HCT116 (cell line): ENCODE measurements around the gene KLK6. TPM values are rescaled to one million over a fixed set of nuclear protein-coding genes. Genes with fewer than 3 reads are reported as not detected.

Experiments
- ATAC-seq: fragments of 200-7000 bp; cut with Tn5 transposase; 2 replicates; pipeline ENCODE4 v1.9.1; 2020; ENCODE audit warnings: mild to moderate bottlenecking, moderate library complexity
- BruUV-seq: library from RNA; stranded (reverse); fragments of 400-500 nt; replicated peaks from 2 replicates; lab custom pipeline; 2021; lab: Mats Ljungman, UMichigan
- CTCF ChIA-PET: fragments of 300-600 bp; sonication (Branson Sonifier 250); formaldehyde crosslinking; loops from one replicate; lab custom pipeline; 2021; ENCODE audit warnings: antibody characterized with exemption; lab: Charles Lee
- POLR2A ChIA-PET: fragments of 300-600, 350-600 bp; sonication (Branson Sonifier 250); formaldehyde crosslinking; loops from one replicate; lab custom pipeline; 2021; ENCODE audit warnings: antibody characterized with exemption; lab: Charles Lee
- RAD21 ChIA-PET, 2 experiments: fragments of 300-600 bp; sonication (Branson Sonifier 250); formaldehyde crosslinking; loops; one replicate each; lab custom pipeline; 2023; ENCODE audit warnings: low total read pairs in 2 of 2; ENCODE audit not compliant: uncharacterized antibody in 2 of 2, unreplicated experiment in 2 of 2, low non-redundant PET in 1 of 2; lab: Charles Lee
- DNase-seq: peaks from one replicate; pipeline ENCODE4 v3.0.0-alpha.2; 2010; ENCODE audit warnings: low read depth, low spot score
- H2AFZ ChIP-seq: fragments of 200-600 bp; shearing (Covaris generic), sonication (generic); 2 replicates; pipeline ENCODE4 v1.6.1; 2017; ENCODE audit warnings: low read depth, mixed run types, mixed read lengths, antibody characterized with exemption, low read length; ENCODE audit not compliant: poor library complexity, severe bottlenecking
- H3K27ac ChIP-seq: 2 replicates; pipeline ENCODE4 v1.5.1; 2012; ENCODE audit warnings: low read depth, low read length
- H3K27me3 ChIP-seq: fragments of 200-600 bp; sonication (generic); 2 replicates; pipeline ENCODE4 v1.6.1; 2016; ENCODE audit warnings: mixed run types, low read length, mixed read lengths; ENCODE audit not compliant: insufficient read depth
- H3K36me3 ChIP-seq, 2 experiments: fragments of 200-500 bp in 1 of 2; fragments of 200-600 bp in 1 of 2; sonication (Bioruptor generic) in 1 of 2; sonication (generic) in 1 of 2; 2 replicates each; pipeline versions ENCODE4 v1.5.1 to v1.6.1; 2014 to 2016; ENCODE audit warnings: low read length in 2 of 2, inconsistent platforms in 1 of 2, mixed read lengths in 1 of 2, mixed run types in 1 of 2; ENCODE audit not compliant: insufficient read depth in 2 of 2, control insufficient read depth in 1 of 2
- H3K4me1 ChIP-seq, 2 experiments: fragments of 200-600 bp in 1 of 2; sonication (generic) in 1 of 2; 2 replicates each; pipeline versions ENCODE4 v1.5.1 to v1.6.1; 2012 to 2017; ENCODE audit warnings: low read length in 2 of 2, inconsistent platforms in 1 of 2, mild to moderate bottlenecking in 1 of 2, mixed read lengths in 1 of 2, mixed run types in 1 of 2, moderate library complexity in 1 of 2; ENCODE audit not compliant: insufficient read depth in 2 of 2, control insufficient read depth in 1 of 2
- H3K4me2 ChIP-seq: fragments of 200-600 bp; sonication (generic); 2 replicates; pipeline ENCODE4 v1.6.1; 2017; ENCODE audit warnings: mixed run types, low read length, mixed read lengths
- H3K4me3 ChIP-seq, 2 experiments: fragments of 200-600 bp in 1 of 2; sonication (generic) in 1 of 2; replicated peaks in 1 of 2; 2 replicates each; pipeline ENCODE4 v1.5.1; 2011 to 2016; ENCODE audit warnings: low read length in 2 of 2, control low read depth in 1 of 2, low read depth in 1 of 2, mild to moderate bottlenecking in 1 of 2, mixed read lengths in 1 of 2, mixed run types in 1 of 2
- H3K79me2 ChIP-seq: fragments of 200-600 bp; sonication (generic); 2 replicates; pipeline ENCODE4 v1.6.1; 2017; ENCODE audit warnings: mild to moderate bottlenecking, mixed run types, low read length, moderate library complexity, mixed read lengths; ENCODE audit not compliant: insufficient read depth
- H3K9ac ChIP-seq: fragments of 200-600 bp; sonication (generic); 2 replicates; pipeline ENCODE4 v1.6.1; 2016; ENCODE audit warnings: low read length, mixed read lengths
- H3K9me2 ChIP-seq: fragments of 200-600 bp; sonication (generic), shearing (Covaris generic); 2 replicates; pipeline ENCODE4 v1.6.1; 2017; ENCODE audit warnings: mixed run types, mild to moderate bottlenecking, moderate library complexity; ENCODE audit not compliant: insufficient read depth
- H3K9me3 ChIP-seq, 2 experiments: fragments of 200-500 bp in 1 of 2; fragments of 200-600 bp in 1 of 2; sonication (Bioruptor generic) in 1 of 2; sonication (generic) in 1 of 2; 2 replicates each; pipeline ENCODE4 v1.6.1; 2014 to 2017; ENCODE audit warnings: low read length in 2 of 2, mixed read lengths in 2 of 2, inconsistent platforms in 1 of 2, low read depth in 1 of 2, mild to moderate bottlenecking in 1 of 2, mixed run types in 1 of 2, moderate library complexity in 1 of 2; ENCODE audit not compliant: control insufficient read depth in 1 of 2, insufficient read depth in 1 of 2
- H4K20me1 ChIP-seq: fragments of 200-600 bp; sonication (generic), shearing (Covaris generic); 2 replicates; pipeline ENCODE4 v1.6.1; 2017; ENCODE audit warnings: mixed run types, mild to moderate bottlenecking, moderate library complexity; ENCODE audit not compliant: insufficient read depth
- CEBPB ChIP-seq: IDR thresholded peaks from 2 replicates; pipeline ENCODE4 v1.6.1; 2012; ENCODE audit warnings: low read depth
- CTCF ChIP-seq, 3 experiments: fragments of 200-600 bp in 1 of 3; sonication (generic) in 1 of 3; IDR thresholded peaks in 2 of 3; conservative IDR thresholded peaks in 1 of 3; 2 replicates each; pipeline ENCODE4 v1.5.1; 2012 to 2017; ENCODE audit warnings: low read depth in 2 of 3, low read length in 2 of 3, antibody characterized with exemption in 1 of 3, borderline replicate concordance in 1 of 3, control low read depth in 1 of 3, mild to moderate bottlenecking in 1 of 3, mixed read lengths in 1 of 3, mixed run types in 1 of 3, moderate library complexity in 1 of 3; ENCODE audit not compliant: insufficient read depth in 1 of 3
- EGR1 ChIP-seq: IDR thresholded peaks from 2 replicates; pipeline ENCODE4 v1.6.1; 2012; ENCODE audit warnings: low read depth
- ELF1 ChIP-seq: IDR thresholded peaks from 2 replicates; pipeline ENCODE4 v1.6.1; 2012; ENCODE audit warnings: low read depth, borderline replicate concordance
- EZH2 ChIP-seq: fragments of 200-600 bp; sonication (generic); IDR thresholded peaks from 2 replicates; pipeline ENCODE4 v1.6.1; 2017; ENCODE audit warnings: antibody characterized with exemption, mixed run types
- EZH2phosphoT487 ChIP-seq: fragments of 200-600 bp; IDR thresholded peaks from 2 replicates; pipeline ENCODE4 v1.6.1; 2018; ENCODE audit warnings: antibody characterized with exemption, borderline replicate concordance
- FOSL1 ChIP-seq: IDR thresholded peaks from 2 replicates; pipeline ENCODE4 v1.6.1; 2012; ENCODE audit warnings: low read depth
- JUND ChIP-seq: IDR thresholded peaks from 2 replicates; pipeline ENCODE4 v1.6.1; 2012
- POLR2AphosphoS5 ChIP-seq: IDR thresholded peaks from 2 replicates; pipeline ENCODE4 v1.6.1; 2011; ENCODE audit warnings: mild to moderate bottlenecking, low read depth, low read length, moderate library complexity
- RAD21 ChIP-seq: IDR thresholded peaks from 2 replicates; pipeline ENCODE4 v1.6.1; 2012; ENCODE audit warnings: low read depth, mild to moderate bottlenecking
- REST ChIP-seq: IDR thresholded peaks from 2 replicates; pipeline ENCODE4 v1.6.1; 2012; ENCODE audit warnings: low read depth
- SIN3A ChIP-seq: IDR thresholded peaks from 2 replicates; pipeline ENCODE4 v1.6.1; 2012; ENCODE audit warnings: low read depth
- SP1 ChIP-seq: IDR thresholded peaks from 2 replicates; pipeline ENCODE4 v1.6.1; 2012; ENCODE audit warnings: low read depth
- SRF ChIP-seq: IDR thresholded peaks from 2 replicates; pipeline ENCODE4 v1.6.1; 2012; ENCODE audit warnings: low read depth
- TCF7L2 ChIP-seq: IDR thresholded peaks from 2 replicates; pipeline ENCODE4 v1.7.0; 2011; ENCODE audit warnings: borderline replicate concordance, inconsistent platforms; ENCODE audit not compliant: insufficient read depth, insufficient read length; ENCODE audit errors: extremely low read depth
- ZBTB33 ChIP-seq: IDR thresholded peaks from 2 replicates; pipeline ENCODE4 v1.6.1; 2011; ENCODE audit warnings: mild to moderate bottlenecking, low read length, moderate library complexity; ENCODE audit not compliant: insufficient replicate concordance; ENCODE audit errors: extremely low read depth
- ZFX ChIP-seq: fragments of 450-650 bp; IDR thresholded peaks from 2 replicates; pipeline ENCODE4 v1.6.1; 2017
- intact Hi-C: fragments of 100-400 bp; cut with micrococcal nuclease; formaldehyde crosslinking; loops from 2 replicates; pipeline ENCODE4 v1.10.0; 2022
- total RNA-seq: library from RNA; stranded (reverse); gene quantifications from one replicate; pipeline ENCODE4 v1.2.1, GENCODE V29; 2021; ENCODE audit not compliant: unreplicated experiment

Gene KLK6
- total RNA-seq, 1 experiment from 2014 or later: 40.5 TPM

- no peak for TF ChIP-seq CTCF (IDR thresholded peaks at IDR 0.05 in 2 of 3, conservative IDR thresholded peaks at IDR 0.05 in 1 of 3; ENCODE audit: borderline replicate concordance in 1 of 3, insufficient read depth in 1 of 3, low read depth in 2 of 3, low read length in 2 of 3)
- no peak for TF ChIP-seq SIN3A
- TF ChIP-seq CEBPB: no peak
- TF ChIP-seq SP1: peak; percentile 91
- no peak for TF ChIP-seq ELF1
- peak; percentile 90 for TF ChIP-seq TCF7L2
- peak; percentile 78 for TF ChIP-seq JUND
- TF ChIP-seq ZFX: no peak
- TF ChIP-seq POLR2AphosphoS5: peak; percentile 90
- no peak for TF ChIP-seq RAD21
- no peak for TF ChIP-seq EGR1
- TF ChIP-seq SRF: no peak
- TF ChIP-seq EZH2phosphoT487: no peak
- no peak for TF ChIP-seq EZH2
- TF ChIP-seq, all 23 proteins: peak for 8
These were observed 6.4 kb upstream of the KLK6 start (continued) for GRCh38 chr19:50975766-50976165.

GRCh38 chr19:50974702-50975556 is 5.5 kb upstream of the KLK6 start:
- Histone ChIP-seq H3K9ac (peak overlapping the region; percentile 19; the same call in 1 of the 2 replicates), H4K20me1 (no peaks in the 10 kb centered on the region), H3K36me3 (no peaks in the 10 kb centered on the region), H3K27me3 (no peaks in the 10 kb centered on the region), H3K9me2 (no peaks in the 10 kb centered on the region), H3K4me1 (peaks cover 43 to 90% of the 10 kb centered on the region in 2 experiments), H3K79me2 (no peaks in the 10 kb centered on the region), H2AFZ (no peak overlapping the region), H3K27ac (no peak overlapping the region; the same call in 1 of the 2 replicates), H3K4me2 (peak overlapping the region; percentile 63; the same call in 1 of the 2 replicates), H3K4me3 (no peak overlapping the region), H3K9me3 (no peaks in the 10 kb centered on the region)
- DNase-seq (no peak), ATAC-seq (no peak)
- TF ChIP-seq ZBTB33: no peak
- no peak for TF ChIP-seq FOSL1
- TF ChIP-seq SRF: no peak
- TF ChIP-seq REST: no peak
- TF ChIP-seq EZH2phosphoT487: no peak
- ChIA-PET CTCF (no interaction called here), RAD21 (no interaction called here), POLR2A (interaction anchor here (1.7 kb wide), 1 partner anchor 26 kb away, joined by 4 read pairs; the partner anchor contains the start of gene KLK8)
- BruUV-seq: no TSS peak
- intact Hi-C loops: no loop called here
